Measurements from ENCODE around the gene KCNMB3.
"Not testable (repeated sequence)": the region's sequence is repeated elsewhere in the genome, so short reads cannot be mapped to it uniquely, and the experiment has no call there.

KCNMB3 gene, protein sequence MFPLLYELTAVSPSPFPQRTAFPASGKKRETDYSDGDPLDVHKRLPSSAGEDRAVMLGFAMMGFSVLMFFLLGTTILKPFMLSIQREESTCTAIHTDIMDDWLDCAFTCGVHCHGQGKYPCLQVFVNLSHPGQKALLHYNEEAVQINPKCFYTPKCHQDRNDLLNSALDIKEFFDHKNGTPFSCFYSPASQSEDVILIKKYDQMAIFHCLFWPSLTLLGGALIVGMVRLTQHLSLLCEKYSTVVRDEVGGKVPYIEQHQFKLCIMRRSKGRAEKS

GRCh38 chr3:179250803-179251476 lies at the start of gene KCNMB3:
Gene KCNMB3 (minus strand): TSS chr3:179251114. CDS start chr3:179250990, 124 bp downstream.
- no peak for DNase-seq (ENCODE audit: low read depth in 2 of 2)

DNA sequence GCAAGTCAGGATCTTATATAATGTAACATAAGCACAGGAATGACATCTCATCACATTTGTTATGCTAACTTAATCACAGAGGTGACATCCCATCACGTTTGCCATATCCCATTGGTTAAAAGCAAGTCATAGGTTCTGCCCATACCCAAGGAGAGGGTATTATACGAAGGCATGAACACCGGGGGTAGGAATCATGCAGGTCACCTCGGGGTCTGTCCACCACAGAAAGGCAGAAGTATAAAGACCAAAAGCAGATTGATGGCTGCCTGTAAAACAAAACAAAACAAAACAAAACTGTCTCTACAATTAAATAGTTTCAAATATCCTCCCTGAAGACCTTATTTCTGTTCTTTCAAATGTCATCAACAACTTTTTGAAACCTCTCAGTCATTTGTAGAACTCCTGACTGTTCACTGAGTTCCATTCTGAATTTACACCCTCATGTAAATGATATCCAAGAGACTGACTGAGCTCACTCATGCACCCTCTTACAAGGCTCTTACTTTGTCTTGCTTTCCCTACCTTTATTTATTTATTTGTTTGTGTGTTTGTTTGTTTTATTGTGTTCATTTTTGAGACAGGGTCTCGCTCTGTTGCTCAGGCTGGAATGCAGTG lies 49.2 kb upstream of the KCNMB3 start:
- DNase-seq (ENCODE audit: low read depth in 2 of 2): no peak

DNA sequence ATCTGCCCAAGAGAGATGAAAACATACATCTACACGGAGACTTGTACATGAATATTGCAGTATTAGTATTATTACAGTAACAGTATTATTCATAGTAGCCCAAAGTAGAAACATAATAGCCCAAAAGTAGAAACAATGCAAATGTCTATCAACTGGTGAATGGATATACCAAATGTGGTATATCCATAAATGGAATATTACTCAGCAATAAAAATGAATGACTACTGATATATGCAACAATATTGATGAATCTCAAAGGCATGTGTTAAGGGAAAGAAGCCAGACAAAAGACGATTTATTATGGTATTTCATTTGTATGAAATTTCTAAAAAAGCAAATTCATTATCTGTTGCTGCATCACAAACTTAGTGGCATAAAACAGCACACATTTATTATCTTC lies 48.4 kb upstream of the KCNMB3 start:
- DNase-seq (ENCODE audit: low read depth in 2 of 2): no peak

DNA sequence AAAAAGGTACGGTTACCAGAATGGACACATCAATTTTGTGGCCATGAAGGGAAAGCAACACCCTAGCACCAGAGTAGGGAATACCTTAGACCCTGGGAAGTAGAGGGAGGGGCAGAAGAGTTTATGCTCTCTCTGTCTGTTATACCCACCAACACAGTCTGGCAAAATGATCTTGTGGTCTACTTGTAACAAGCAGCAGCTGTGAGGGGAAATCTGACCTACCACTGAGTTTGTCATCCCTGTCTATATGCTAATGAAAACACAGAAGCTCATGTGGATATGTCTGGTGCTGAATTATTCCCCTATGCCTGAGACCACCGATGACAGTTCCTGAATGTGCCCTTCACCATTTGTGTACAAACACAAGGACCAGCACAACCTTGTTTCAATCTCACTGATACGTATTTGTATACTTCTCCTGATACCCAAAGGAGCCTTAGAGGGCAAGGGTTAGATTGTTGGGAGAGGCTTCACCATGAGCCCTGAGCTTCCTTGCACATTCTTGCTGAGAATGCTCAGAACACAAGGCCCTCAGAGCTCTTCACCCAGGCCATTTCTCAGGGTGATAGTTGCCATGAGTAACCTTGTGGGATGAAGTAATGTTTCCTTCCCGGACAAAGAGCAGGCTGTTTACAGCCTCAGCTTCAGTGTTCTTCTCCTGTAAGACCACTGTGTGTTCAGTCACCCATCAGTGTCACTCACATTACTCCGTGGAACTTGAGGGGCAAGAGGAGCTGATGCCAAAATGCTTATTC lies 47.2 kb upstream of the KCNMB3 start:
- DNase-seq (ENCODE audit: low read depth in 2 of 2): no peak

GRCh38 chr3:179292450-179292849 lies 41.5 kb upstream of the KCNMB3 start:
- DNase-seq (ENCODE audit: low read depth in 2 of 2): no peak

DNA sequence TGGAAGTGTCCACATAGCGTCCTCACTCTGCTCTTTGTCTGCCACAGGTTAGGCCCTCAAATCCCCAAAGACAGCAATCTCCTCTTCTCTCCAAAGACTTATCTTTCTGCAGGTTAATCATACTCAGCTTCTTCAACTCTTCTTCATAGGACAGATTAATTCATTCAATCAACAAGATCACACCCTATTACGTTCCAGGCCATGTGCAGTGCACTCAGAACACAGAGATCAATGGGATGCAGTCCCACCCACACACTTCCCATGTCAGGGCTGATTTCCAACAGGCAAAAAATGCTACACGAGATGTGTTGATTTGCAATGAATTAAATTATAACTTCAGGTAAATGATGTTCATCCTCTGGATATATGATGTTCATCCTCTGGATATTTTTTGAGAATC lies 38.4 kb upstream of the KCNMB3 start:
- no peak for DNase-seq (ENCODE audit: low read depth in 2 of 2)

DNA sequence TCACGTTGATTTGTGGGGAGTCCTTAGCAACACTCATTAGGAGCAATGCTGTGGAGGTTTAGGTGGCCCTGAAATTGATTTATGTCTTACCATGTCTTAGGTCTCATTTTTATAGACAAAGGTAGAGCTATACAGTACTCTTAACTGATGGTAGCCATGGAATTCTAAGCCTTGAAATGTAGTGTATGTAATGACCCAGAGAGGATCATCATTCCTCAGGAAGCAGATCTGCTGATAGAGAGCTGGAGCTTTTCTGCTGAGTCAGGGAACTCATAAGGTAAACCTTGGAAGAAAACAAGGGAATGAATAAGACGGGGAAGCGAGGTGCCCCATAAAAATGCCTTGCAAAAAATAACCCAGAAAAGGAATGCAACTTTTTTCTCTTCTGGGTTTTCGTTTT lies 37.9 kb upstream of the KCNMB3 start:
- DNase-seq (ENCODE audit: low read depth in 2 of 2): no peak

DNA sequence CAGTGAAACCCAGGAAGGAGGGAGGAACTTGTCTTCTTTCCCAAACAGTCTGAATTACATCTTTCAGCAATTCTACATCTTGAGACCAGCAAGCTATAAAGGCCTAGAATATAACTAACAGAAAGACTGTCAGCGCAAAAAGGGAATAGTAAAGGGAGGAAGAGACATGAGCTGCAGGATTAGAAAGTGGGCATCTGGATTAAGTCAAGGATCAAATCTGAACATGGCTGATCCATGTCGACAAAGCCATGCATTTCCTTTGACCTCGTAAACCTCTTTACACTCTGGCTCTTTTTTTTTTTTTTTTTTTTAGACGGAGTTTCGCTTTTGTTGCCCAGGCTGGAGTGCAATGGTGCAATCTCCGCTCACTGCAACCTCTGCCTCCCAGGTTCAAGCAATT lies 35.4 kb upstream of the KCNMB3 start:
- DNase-seq (ENCODE audit: low read depth in 2 of 2): no peak

GRCh38 chr3:179281825-179282224 lies 30.9 kb upstream of the KCNMB3 start:
- no peak for DNase-seq (ENCODE audit: low read depth in 2 of 2)

- DNase-seq (ENCODE audit: low read depth in 2 of 2): no peak
These were observed 28.9 kb upstream of the KCNMB3 start for GRCh38 chr3:179279837-179280236.

GRCh38 chr3:179278932-179279693 lies 28.2 kb upstream of the KCNMB3 start:
- no peak for DNase-seq (ENCODE audit: low read depth in 2 of 2)

DNA sequence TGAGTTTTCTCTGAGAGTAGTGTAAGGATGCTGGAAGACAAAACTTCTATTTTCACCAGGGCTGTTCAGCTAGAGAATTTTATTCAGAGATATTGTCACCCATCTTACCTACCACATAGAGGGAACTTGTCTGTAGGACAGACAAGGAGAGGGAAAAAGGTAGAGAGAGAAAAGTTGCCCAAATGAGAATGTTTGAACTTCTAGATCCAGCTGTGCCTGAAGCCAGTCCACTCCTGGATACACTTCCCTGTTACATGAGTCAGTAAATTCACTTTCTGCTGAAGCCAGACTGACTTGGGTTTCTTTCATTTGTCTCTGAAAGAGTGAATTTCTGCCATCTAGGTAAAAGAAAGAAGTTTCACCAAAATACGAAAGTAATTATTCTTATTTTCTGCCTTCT lies 27.2 kb upstream of the KCNMB3 start:
- DNase-seq (ENCODE audit: low read depth in 2 of 2): no peak

- DNase-seq (ENCODE audit: low read depth in 2 of 2): no peak
These were observed 25.8 kb upstream of the KCNMB3 start for GRCh38 chr3:179276743-179277142.

DNA sequence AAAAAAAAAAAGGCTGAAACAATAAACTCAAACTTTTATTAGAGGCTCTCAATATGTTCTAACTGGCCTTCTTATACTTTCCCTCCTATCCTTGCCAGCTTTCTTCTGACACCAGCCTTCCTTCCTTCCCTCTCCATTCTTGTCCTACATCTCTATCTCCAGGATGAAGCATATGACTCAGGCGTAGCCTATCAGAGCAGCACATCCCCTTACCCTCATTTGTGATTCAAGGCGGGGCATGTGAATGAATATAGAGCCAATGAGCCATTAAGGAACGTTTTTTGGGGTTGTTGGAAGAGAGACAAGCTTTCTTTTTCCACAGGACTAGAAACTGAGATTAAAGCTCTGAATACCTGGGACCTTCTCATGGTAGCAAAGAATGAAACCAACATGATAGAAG lies 25.1 kb upstream of the KCNMB3 start:
- DNase-seq (ENCODE audit: low read depth in 2 of 2): no peak

- not testable (repeated sequence) for DNase-seq (ENCODE audit: low read depth in 2 of 2)
These were observed 23.5 kb upstream of the KCNMB3 start for GRCh38 chr3:179274434-179274833.

- DNase-seq (ENCODE audit: low read depth in 2 of 2): no peak
These were observed 21.5 kb upstream of the KCNMB3 start for GRCh38 chr3:179272385-179272784.

- DNase-seq (ENCODE audit: low read depth in 2 of 2): no peak
These were observed 18.3 kb upstream of the KCNMB3 start for GRCh38 chr3:179269152-179269707.

DNA sequence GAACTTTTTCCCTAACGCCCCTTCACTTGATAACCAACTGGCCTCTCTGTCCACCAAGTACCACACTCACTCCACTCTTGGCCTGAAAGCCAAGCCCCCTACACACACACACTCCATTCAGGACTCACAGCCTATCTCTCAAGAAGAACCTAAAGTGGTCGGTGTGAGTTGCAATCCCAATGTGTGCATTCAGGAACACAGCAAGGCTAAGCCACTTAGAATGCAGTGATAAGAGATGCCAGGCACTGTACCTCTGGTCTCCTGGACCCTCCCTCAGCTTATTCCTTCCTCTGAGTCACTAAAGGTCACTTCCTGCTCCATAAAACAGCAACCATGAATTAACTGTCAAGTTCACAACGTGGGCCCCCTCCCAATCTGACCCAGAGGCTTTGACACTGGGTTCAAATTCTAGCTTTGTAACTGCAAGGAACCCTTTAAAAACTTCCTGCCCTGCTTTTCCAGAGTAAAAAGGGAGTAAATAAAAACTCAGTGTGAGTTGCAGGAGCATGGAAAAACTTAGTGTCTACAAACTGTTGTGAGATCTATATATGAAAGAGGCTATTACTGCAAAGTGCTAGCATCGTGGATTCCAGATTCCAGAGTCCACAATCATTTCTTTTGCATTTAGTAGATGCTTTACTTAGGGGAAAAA lies 17.6 kb upstream of the KCNMB3 start:
- DNase-seq (ENCODE audit: low read depth in 2 of 2): no peak

- DNase-seq (ENCODE audit: low read depth in 2 of 2): no peak
These were observed 15.8 kb upstream of the KCNMB3 start for GRCh38 chr3:179266701-179267211.

GRCh38 chr3:179265875-179266274 lies 15.0 kb upstream of the KCNMB3 start:
- DNase-seq (ENCODE audit: low read depth in 2 of 2): no peak

DNA sequence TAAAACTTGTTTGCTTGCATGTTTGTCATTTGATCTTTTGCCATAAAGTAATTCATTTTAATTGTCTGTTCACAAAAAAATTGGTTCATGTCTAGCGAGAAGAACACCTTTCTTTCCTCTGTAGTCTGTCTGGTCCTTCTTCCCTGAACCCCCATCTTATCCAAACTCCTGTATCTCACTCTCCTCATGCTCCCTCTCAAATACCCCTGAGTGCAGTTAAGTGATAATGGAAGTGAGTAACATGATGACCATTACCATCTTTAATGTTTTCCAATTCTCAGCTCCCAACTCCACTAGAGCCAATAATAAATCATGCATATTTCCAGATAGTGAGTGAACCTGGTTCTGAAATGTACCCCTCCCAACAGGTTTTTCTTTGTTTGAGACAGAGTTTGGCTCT lies 14.2 kb upstream of the KCNMB3 start:
- no peak for DNase-seq (ENCODE audit: low read depth in 2 of 2)
